Measurements from ENCODE around the gene ST3GAL3.

Gene ST3GAL3

DNA sequence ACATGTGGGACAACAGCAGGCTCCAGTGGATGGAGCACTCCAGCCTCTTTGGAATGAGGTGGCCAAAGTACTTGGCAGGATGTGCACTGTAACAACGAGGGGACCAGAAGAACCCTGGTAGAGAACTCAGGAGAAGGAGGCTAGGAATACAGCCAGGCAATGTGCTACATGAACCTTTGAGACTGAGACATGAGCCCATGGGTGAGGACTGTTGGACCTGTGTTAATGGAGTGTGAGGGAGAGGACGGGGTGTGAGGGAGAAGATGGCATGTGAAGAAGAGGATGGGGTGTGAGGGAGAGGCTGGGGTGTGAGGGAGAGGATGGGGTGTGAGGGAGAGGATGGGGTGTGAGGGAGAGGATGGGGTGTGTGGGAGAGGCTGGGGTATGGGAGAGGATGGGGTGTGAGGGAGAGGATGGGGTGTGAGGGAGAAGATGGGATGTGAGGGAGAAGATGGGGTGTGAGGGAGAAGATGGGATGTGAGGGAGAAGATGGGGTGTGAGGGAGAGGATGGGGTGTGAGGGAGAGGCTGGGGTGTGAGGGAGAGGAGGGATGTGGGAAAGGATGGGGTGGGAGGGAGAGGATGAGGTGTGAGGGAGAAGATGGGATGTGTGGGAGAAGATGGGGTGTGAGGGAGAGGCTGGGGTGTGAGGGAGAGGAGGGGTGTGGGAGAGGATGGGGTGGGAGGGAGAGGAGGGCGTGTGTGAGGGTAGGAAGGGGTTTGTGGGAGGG, 164.0 kb downstream of the ST3GAL3 start:
- TF ChIP-seq ZNF843 (tag by site-specific recombination; IDR thresholded peaks at IDR 0.05) = no peak
- TF ChIP-seq ZFHX2 (tag by site-specific recombination; conservative IDR thresholded peaks at IDR 0.05) = 0 out of 2 replicates have a peak, but pooled peaks have one; percentile 12
- POLR2A ChIA-PET = no interaction called here
- CTCF ChIA-PET = interaction anchor here (0.8 kb wide), 1 partner anchor 107 kb away, joined by 3 read pairs; no protein-coding TSS in a partner anchor
- H3K4me1 ChIP-seq (ENCODE audit: control insufficient read depth, insufficient read depth, low read length) = no peaks in the 10 kb centered on the region
- H3K4me3 ChIP-seq (ENCODE audit: low read depth, low read length) = no peak overlapping the region
- H3K27ac ChIP-seq (ENCODE audit: extremely low read depth, low read depth, low read length) = no peak overlapping the region
- no peaks in the 10 kb centered on the region for H3K9me3 ChIP-seq (ENCODE audit: control insufficient read depth, insufficient read depth, low read depth, low read length)
- no peaks in the 10 kb centered on the region for H3K36me3 ChIP-seq (ENCODE audit: control insufficient read depth in 2 of 2, insufficient read depth in 1 of 2, low read length in 2 of 2)

GRCh38 chr1:43872280-43872679, 164.9 kb downstream of the ST3GAL3 start:
- Histone ChIP-seq H3K4me3 (ENCODE audit: low read depth, low read length) (no peak overlapping the region), H3K36me3 (ENCODE audit: control insufficient read depth in 2 of 2, insufficient read depth in 1 of 2, low read length in 2 of 2) (no peaks in the 10 kb centered on the region), H3K27ac (ENCODE audit: extremely low read depth, low read depth, low read length) (no peak overlapping the region), H3K9me3 (ENCODE audit: control insufficient read depth, insufficient read depth, low read depth, low read length) (no peaks in the 10 kb centered on the region), H3K4me1 (ENCODE audit: control insufficient read depth, insufficient read depth, low read length) (no peaks in the 10 kb centered on the region)
- CTCF ChIA-PET = interaction anchor here (0.7 to 0.8 kb wide), 2 partner anchors 11 to 63 kb away, joined by 3 read pairs; no protein-coding TSS in a partner anchor
- TF ChIP-seq ZNF114 (tag by site-specific recombination; IDR thresholded peaks at IDR 0.05) (no peak), ZIC2 (tag by site-specific recombination; IDR thresholded peaks at IDR 0.05) (peak; percentile 26; the same call in 1 of the 2 replicates)
- POLR2A ChIA-PET = no interaction called here

GRCh38 chr1:43873851-43874250, 166.5 kb downstream of the ST3GAL3 start:
- no peak overlapping the region for H3K27ac ChIP-seq (ENCODE audit: extremely low read depth, low read depth, low read length)
- ChIA-PET CTCF (no interaction called here), POLR2A (no interaction called here)
- TF ChIP-seq INSM2 (tag by site-specific recombination; IDR thresholded peaks at IDR 0.05) (no peak), YY2 (tag by site-specific recombination; IDR thresholded peaks at IDR 0.05) (no peak)
- H3K4me1 ChIP-seq (ENCODE audit: control insufficient read depth, insufficient read depth, low read length) = no peaks in the 10 kb centered on the region
- H3K36me3 ChIP-seq (ENCODE audit: control insufficient read depth in 2 of 2, insufficient read depth in 1 of 2, low read length in 2 of 2) = no peaks in the 10 kb centered on the region
- H3K4me3 ChIP-seq (ENCODE audit: low read depth, low read length) = no peak overlapping the region
- no peaks in the 10 kb centered on the region for H3K9me3 ChIP-seq (ENCODE audit: control insufficient read depth, insufficient read depth, low read depth, low read length)

GRCh38 chr1:43874716-43875115, 167.4 kb downstream of the ST3GAL3 start:
- CTCF ChIA-PET = interaction anchor here (0.6 to 1.2 kb wide), 2 partner anchors 60 to 1028 kb away, joined by 3 to 4 read pairs; no protein-coding TSS in a partner anchor

GRCh38 chr1:43875331-43875730, 168.0 kb downstream of the ST3GAL3 start:
- no peak overlapping the region for H3K27ac ChIP-seq (ENCODE audit: extremely low read depth, low read depth, low read length)
- ChIA-PET POLR2A (interaction anchor here (0.5 kb wide), 1 partner anchor 31 kb away, joined by 7 read pairs; no protein-coding TSS in a partner anchor), CTCF (interaction anchor here (1.2 kb wide), 1 partner anchor 59 kb away, joined by 4 read pairs; no protein-coding TSS in a partner anchor)
- H3K4me3 ChIP-seq (ENCODE audit: low read depth, low read length) = no peak overlapping the region
- peak; percentile 65 for TF ChIP-seq ZIC2 (tag by site-specific recombination; IDR thresholded peaks at IDR 0.05)
- no peak for TF ChIP-seq ZNF664 (tag by site-specific recombination; IDR thresholded peaks at IDR 0.05)
- no peaks in the 10 kb centered on the region for H3K9me3 ChIP-seq (ENCODE audit: control insufficient read depth, insufficient read depth, low read depth, low read length)
- no peaks in the 10 kb centered on the region for H3K4me1 ChIP-seq (ENCODE audit: control insufficient read depth, insufficient read depth, low read length)
- no peaks in the 10 kb centered on the region for H3K36me3 ChIP-seq (ENCODE audit: control insufficient read depth in 2 of 2, insufficient read depth in 1 of 2, low read length in 2 of 2)

More at GRCh38 chr1:43874716-43875115, 167.4 kb downstream of the ST3GAL3 start:
- no peaks in the 10 kb centered on the region for H3K4me1 ChIP-seq (ENCODE audit: control insufficient read depth, insufficient read depth, low read length)
- TF ChIP-seq PRDM1 (tag by site-specific recombination; IDR thresholded peaks at IDR 0.05) = peak; percentile 11; the same call in 1 of the 2 replicates
- no peak for TF ChIP-seq WT1 (tag by site-specific recombination; IDR thresholded peaks at IDR 0.05)
- POLR2A ChIA-PET = no interaction called here
- no peak overlapping the region for H3K4me3 ChIP-seq (ENCODE audit: low read depth, low read length)
- no peaks in the 10 kb centered on the region for H3K36me3 ChIP-seq (ENCODE audit: control insufficient read depth in 2 of 2, insufficient read depth in 1 of 2, low read length in 2 of 2)
- H3K27ac ChIP-seq (ENCODE audit: extremely low read depth, low read depth, low read length) = no peak overlapping the region
- no peaks in the 10 kb centered on the region for H3K9me3 ChIP-seq (ENCODE audit: control insufficient read depth, insufficient read depth, low read depth, low read length)
